ENCODE data around the gene ACVR2A.

DNA sequence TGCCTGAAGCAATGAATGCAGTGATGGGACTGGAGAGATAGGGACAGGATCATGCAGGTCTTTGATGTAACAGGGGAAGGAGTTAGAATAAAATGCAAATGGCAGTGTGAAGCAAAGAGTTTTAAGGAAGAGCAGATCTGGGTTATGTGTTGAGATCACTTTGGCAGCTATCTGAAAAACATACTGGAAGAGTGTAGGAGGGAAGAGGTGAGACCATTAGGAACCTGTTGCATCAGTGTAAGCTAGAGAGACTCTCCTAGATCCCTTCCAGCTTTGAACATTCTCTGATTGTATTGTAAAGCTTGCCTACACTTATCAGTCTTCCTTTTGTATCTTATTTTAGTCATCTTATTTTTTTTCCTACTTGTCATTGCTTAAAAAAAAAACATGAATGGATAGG, 10.5 kb downstream of the ACVR2A start:
- no peak for TF ChIP-seq POLR2A (IDR thresholded peaks at IDR 0.05)
- TF ChIP-seq, protein P1, sequence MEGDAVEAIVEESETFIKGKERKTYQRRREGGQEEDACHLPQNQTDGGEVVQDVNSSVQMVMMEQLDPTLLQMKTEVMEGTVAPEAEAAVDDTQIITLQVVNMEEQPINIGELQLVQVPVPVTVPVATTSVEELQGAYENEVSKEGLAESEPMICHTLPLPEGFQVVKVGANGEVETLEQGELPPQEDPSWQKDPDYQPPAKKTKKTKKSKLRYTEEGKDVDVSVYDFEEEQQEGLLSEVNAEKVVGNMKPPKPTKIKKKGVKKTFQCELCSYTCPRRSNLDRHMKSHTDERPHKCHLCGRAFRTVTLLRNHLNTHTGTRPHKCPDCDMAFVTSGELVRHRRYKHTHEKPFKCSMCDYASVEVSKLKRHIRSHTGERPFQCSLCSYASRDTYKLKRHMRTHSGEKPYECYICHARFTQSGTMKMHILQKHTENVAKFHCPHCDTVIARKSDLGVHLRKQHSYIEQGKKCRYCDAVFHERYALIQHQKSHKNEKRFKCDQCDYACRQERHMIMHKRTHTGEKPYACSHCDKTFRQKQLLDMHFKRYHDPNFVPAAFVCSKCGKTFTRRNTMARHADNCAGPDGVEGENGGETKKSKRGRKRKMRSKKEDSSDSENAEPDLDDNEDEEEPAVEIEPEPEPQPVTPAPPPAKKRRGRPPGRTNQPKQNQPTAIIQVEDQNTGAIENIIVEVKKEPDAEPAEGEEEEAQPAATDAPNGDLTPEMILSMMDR (IDR thresholded peaks at IDR 0.05): no peak

Measured in right lobe of liver (tissue), 4 donors.